Measurements from ENCODE around the gene PTCRA. TPM values are rescaled to one million over a fixed set of nuclear protein-coding genes. Genes with fewer than 3 reads are reported as not detected.
A peak's percentile ranks its signal among the peaks of the same experiment; 100 is the strongest.
"Not testable (repeated sequence)": the region's sequence is repeated elsewhere in the genome, so short reads cannot be mapped to it uniquely, and the experiment has no call there.

Gene PTCRA, protein sequence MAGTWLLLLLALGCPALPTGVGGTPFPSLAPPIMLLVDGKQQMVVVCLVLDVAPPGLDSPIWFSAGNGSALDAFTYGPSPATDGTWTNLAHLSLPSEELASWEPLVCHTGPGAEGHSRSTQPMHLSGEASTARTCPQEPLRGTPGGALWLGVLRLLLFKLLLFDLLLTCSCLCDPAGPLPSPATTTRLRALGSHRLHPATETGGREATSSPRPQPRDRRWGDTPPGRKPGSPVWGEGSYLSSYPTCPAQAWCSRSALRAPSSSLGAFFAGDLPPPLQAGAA
- under 1 TPM in 1 of 2 donors, not detected in 1; 0.50 TPM for total RNA-seq
- polyA plus RNA-seq (ENCODE audit: insufficient read length in 2 of 2), result under 1 TPM in 1 of 2 donors, not detected in 1; 0.29 TPM
- long read RNA-seq, donor 1, result 0 reads
- long read RNA-seq, donor 2, result 0 reads
- long read RNA-seq, donor 3, result 0 reads
- long read RNA-seq, donor 4, result 0 reads

DNA sequence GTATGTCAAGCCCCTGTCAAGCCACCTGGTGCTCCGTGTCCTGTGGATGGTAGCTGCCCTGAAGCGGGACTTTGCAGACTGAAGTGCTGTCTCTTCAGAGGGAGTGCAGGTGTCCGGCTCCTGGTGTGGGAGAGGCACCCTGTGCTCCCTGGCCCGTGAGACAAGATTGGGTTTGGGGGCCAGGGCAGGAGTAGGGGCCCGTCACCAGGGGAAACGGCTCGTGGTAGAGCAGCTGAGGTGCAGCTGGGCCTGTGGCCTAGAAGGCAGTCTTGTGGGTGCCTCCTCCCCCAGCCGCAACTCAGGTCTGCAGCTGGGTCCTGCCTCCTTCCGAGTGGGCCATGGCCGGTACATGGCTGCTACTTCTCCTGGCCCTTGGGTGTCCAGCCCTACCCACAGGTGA is at the start of gene PTCRA:
TSS of gene PTCRA (plus strand) at position 322 of the 400 bp plus-strand sequence. CDS start at position 339, 17 bp downstream.
- Histone ChIP-seq H3K9me3 (ENCODE audit: control insufficient read depth, insufficient read depth, low read length) (no peaks in the 10 kb centered on the region), H3K36me3 (ENCODE audit: control insufficient read depth, insufficient read depth, low read length) (no peaks in the 10 kb centered on the region), H3K27me3 (ENCODE audit: control insufficient read depth, insufficient read depth, low read length) (no peaks in the 10 kb centered on the region), H3K4me1 (ENCODE audit: control insufficient read depth, insufficient read depth, low read length) (peaks cover 11% of the 10 kb centered on the region), H3K27ac (ENCODE audit: low read depth, low read length) (no peak within 1 kb of the TSS), H3K4me3 (ENCODE audit: low read depth, low read length) (no peak within 1 kb of the TSS)
- no peak for DNase-seq (ENCODE audit: low read depth in 4 of 6, low spot score in 6 of 6)
- 84% methylated on average over 10 of the region's 10 CpGs for WGBS (ENCODE audit: insufficient coverage)

DNA sequence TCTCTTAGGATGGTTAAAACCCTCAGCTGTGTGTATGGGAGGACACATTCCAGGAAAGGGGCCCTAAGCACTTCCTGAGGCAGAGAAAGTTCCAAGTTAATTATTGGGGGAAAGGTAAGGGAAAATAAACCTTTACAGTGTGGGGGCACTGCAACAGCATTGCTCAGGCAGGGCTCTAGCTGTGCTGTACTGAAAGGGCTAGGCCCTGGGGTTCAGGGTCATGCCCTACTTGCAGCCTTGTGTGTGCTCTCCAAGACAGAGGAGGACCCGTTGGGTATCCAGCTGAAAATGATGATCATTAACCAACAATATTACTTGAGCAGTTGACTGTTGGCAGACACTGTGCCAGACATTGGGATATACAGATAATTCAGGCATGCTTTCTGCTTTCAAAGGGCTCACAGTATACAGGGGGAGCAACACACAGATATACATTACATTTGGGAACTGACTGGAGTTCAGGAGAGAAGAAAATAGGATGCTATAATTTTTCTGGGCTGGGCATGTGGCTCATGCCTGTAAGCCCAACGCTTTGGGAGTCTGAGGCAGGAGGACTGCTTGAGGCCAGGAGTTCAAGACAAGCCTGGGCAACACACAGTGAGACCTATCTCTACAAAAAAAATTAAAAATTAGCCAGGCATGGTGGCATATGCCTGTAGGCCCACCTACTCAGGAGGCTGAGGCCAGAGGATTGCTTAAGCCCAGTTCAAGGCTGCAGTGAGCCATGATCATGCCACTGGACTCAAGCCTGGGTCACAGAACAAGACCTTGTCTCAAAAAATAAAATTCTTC is 45.5 kb upstream of the PTCRA start:
- no peaks in the 10 kb centered on the region for H3K4me1 ChIP-seq (ENCODE audit: control insufficient read depth, insufficient read depth, low read length)
- WGBS (ENCODE audit: insufficient coverage), result no CpG with 5 or more reads among the region's 2 CpGs
- H3K4me3 ChIP-seq (ENCODE audit: low read depth, low read length), result no peak overlapping the region
- no peaks in the 10 kb centered on the region for H3K9me3 ChIP-seq (ENCODE audit: control insufficient read depth, insufficient read depth, low read length)
- H3K27me3 ChIP-seq (ENCODE audit: control insufficient read depth, insufficient read depth, low read length), result no peaks in the 10 kb centered on the region
- H3K27ac ChIP-seq (ENCODE audit: low read depth, low read length), result no peak overlapping the region
- peaks cover 14% of the 10 kb centered on the region for H3K36me3 ChIP-seq (ENCODE audit: control insufficient read depth, insufficient read depth, low read length)
- DNase-seq (ENCODE audit: low read depth in 4 of 6, low spot score in 6 of 6), result no peak

DNA sequence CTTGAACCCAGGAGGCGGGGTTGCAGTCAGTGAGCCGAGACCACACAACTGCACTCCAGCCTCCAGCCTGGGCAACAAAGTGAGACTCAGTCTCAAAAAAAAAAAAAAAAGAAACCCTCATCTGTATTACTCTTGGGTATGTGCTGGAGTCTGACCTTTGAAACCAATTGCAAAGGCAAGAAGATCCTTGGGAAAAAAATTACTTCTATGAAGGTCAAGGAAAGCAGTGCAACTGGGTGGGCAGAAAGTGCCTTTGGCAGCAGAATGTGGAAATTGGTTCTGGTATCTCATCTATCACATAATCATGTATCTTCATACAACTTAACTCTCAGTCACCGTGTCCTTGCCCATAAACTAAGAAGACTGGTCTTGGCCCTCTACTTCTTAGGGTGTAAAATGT is 44.1 kb upstream of the PTCRA start:
- peaks cover 1% of the 10 kb centered on the region for H3K4me1 ChIP-seq (ENCODE audit: control insufficient read depth, insufficient read depth, low read length)
- no peak for DNase-seq (ENCODE audit: low read depth in 4 of 6, low spot score in 6 of 6)
- H3K36me3 ChIP-seq (ENCODE audit: control insufficient read depth, insufficient read depth, low read length), result peaks cover 9% of the 10 kb centered on the region
- H3K9me3 ChIP-seq (ENCODE audit: control insufficient read depth, insufficient read depth, low read length), result no peaks in the 10 kb centered on the region
- no peak overlapping the region for H3K4me3 ChIP-seq (ENCODE audit: low read depth, low read length)
- no peaks in the 10 kb centered on the region for H3K27me3 ChIP-seq (ENCODE audit: control insufficient read depth, insufficient read depth, low read length)
- no peak overlapping the region for H3K27ac ChIP-seq (ENCODE audit: low read depth, low read length)
- no CpG with 5 or more reads among the region's 3 CpGs for WGBS (ENCODE audit: insufficient coverage)

DNA sequence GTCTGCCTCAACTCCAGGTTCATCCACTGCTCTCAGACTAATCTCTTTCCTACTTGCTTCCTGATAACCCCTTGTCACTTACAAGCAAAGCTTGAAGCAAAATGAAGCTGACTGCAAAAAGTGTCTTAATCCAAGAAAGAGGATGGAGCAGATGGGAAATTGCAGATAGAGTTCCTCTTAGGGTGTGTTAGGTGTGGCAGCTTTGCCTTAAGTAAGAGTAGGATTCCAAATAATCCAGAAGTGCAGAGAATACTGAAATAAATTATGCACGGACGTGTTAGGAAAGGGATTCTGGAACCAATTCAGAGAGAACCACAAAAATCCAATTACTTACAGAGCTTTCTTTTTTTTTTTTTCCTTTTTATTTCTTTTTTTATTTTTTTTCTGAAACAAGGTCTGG is 42.5 kb upstream of the PTCRA start:
- WGBS (ENCODE audit: insufficient coverage), result no CpG with 5 or more reads among the region's 2 CpGs
- no peak for DNase-seq (ENCODE audit: low read depth in 4 of 6, low spot score in 6 of 6)
- H3K36me3 ChIP-seq (ENCODE audit: control insufficient read depth, insufficient read depth, low read length), result peaks cover 9% of the 10 kb centered on the region
- H3K9me3 ChIP-seq (ENCODE audit: control insufficient read depth, insufficient read depth, low read length), result no peaks in the 10 kb centered on the region
- no peaks in the 10 kb centered on the region for H3K27me3 ChIP-seq (ENCODE audit: control insufficient read depth, insufficient read depth, low read length)
- H3K4me3 ChIP-seq (ENCODE audit: low read depth, low read length), result no peak overlapping the region
- peaks cover 6% of the 10 kb centered on the region for H3K4me1 ChIP-seq (ENCODE audit: control insufficient read depth, insufficient read depth, low read length)
- no peak overlapping the region for H3K27ac ChIP-seq (ENCODE audit: low read depth, low read length)

DNA sequence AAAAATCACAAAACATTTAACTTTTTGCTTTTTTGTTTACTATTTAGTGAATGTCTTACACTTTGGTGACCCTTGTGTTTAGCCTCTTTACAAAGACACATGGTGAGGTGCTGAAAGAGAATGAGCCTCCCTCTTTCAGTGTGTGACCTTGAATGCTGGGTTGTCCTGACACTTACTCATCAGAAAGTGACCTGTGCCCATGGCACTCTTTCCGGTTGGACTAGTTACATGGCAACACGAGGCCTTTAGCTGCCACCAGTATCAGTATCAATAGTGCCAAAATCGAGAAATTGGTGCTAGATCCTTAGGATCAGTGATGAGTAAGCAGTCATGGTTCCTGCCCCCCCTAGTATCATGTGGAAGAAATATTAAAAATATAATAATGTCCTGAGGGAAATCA is 38.2 kb upstream of the PTCRA start:
- peaks cover 10% of the 10 kb centered on the region for H3K36me3 ChIP-seq (ENCODE audit: control insufficient read depth, insufficient read depth, low read length)
- 71% methylated on average over 2 of the region's 3 CpGs for WGBS (ENCODE audit: insufficient coverage)

DNA sequence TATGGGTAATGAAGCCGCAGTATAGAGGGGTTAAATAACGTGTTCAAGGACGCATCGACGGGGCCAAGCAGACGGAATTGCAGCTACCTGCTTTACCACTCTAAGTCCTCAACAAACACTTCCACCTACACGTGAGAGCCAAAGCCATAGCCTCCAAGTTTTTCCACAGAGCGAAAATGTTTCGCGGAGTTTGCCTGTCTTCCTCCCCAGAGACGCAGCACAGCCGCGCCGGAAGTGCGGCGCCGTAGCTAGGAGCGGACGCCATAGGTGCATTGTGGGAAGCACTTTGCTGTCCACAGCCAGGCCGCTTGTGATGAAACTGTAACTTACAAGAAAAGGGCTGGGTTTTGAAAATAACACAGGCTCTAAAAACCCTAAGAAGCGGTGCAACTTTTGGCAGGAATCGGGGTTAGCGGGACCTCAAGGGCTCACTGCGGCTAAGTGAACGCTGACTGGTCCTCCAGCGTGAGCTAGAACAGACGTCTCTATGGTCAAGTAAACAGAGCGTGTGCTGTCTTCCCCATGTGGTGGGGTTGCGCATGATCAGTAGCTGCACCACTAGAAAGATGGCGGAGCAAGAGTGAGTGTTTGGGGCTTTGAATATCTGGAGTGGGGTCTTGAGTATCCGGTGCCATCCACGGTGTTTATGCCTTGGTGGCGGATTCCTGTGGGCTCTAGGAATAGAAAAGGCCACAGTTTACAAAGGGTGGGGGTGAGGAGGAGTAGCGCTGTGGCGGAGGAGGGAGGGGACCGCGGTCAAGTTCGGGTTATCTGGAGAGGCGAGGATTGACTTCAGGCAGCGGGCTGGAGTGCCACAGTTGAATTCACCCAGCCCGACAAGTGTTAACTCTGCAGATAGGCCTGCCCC is 36.2 kb upstream of the PTCRA start, which contains the start of gene RPL7L1:
TSS of gene RPL7L1 (plus strand) at position 245 of the 868 bp plus-strand sequence. CDS start at position 540, 295 bp downstream.
- H3K36me3 ChIP-seq (ENCODE audit: control insufficient read depth, insufficient read depth, low read length), result peaks cover 21% of the 10 kb centered on the region
- H3K9me3 ChIP-seq (ENCODE audit: control insufficient read depth, insufficient read depth, low read length), result no peaks in the 10 kb centered on the region
- H3K4me3 ChIP-seq (ENCODE audit: low read depth, low read length), result peak within 1 kb of the TSS; percentile 86
- H3K27me3 ChIP-seq (ENCODE audit: control insufficient read depth, insufficient read depth, low read length), result no peaks in the 10 kb centered on the region
- H3K4me1 ChIP-seq (ENCODE audit: control insufficient read depth, insufficient read depth, low read length), result peaks cover 27% of the 10 kb centered on the region
- DNase-seq (ENCODE audit: low read depth in 4 of 6, low spot score in 6 of 6), result peak; percentile 74 to 98 (median 90)
- WGBS (ENCODE audit: insufficient coverage), result under 1% methylated on average over 36 of the region's 41 CpGs
- peak within 1 kb of the TSS; percentile 90 for H3K27ac ChIP-seq (ENCODE audit: low read depth, low read length)

More for the DNA sequence above, 38.2 kb upstream of the PTCRA start:
- Histone ChIP-seq H3K27ac (ENCODE audit: low read depth, low read length) (no peak overlapping the region), H3K27me3 (ENCODE audit: control insufficient read depth, insufficient read depth, low read length) (no peaks in the 10 kb centered on the region), H3K9me3 (ENCODE audit: control insufficient read depth, insufficient read depth, low read length) (no peaks in the 10 kb centered on the region), H3K4me1 (ENCODE audit: control insufficient read depth, insufficient read depth, low read length) (peaks cover 27% of the 10 kb centered on the region), H3K4me3 (ENCODE audit: low read depth, low read length) (no peak overlapping the region)
- DNase-seq (ENCODE audit: low read depth in 4 of 6, low spot score in 6 of 6), result no peak

DNA sequence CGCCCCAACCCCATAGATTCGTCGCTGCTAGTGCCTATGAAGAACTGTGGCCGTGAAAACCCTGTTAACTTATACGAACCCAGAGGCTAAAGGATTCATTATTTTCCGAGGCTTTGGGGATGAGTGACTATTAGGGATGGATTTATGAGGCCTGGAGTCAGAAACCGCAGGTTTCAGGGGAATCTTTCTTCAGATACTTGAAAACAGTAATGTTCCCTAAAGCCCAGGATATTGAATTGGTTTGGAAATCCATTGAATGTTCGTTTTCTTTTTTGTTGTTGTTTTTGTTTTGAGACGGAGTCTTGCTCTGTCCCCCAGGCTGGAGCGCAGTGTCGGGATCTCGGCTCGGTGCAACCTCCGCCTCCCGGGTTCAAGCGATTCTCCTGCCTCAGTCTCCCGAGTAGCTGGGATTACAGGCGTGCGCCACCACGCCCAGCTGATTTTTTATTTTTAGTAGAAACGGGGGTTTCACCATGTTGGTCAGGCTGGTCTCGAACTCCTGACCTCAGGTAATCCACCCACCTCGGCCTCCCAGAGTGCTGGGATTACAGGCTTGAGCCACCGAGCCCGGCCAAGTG is 35.5 kb upstream of the PTCRA start:
- H3K27ac ChIP-seq (ENCODE audit: low read depth, low read length), result peak overlapping the region; percentile 90
- H3K36me3 ChIP-seq (ENCODE audit: control insufficient read depth, insufficient read depth, low read length), result peaks cover 28% of the 10 kb centered on the region
- H3K4me3 ChIP-seq (ENCODE audit: low read depth, low read length), result peak overlapping the region; percentile 86
- peaks cover 27% of the 10 kb centered on the region for H3K4me1 ChIP-seq (ENCODE audit: control insufficient read depth, insufficient read depth, low read length)
- H3K27me3 ChIP-seq (ENCODE audit: control insufficient read depth, insufficient read depth, low read length); DNase-seq (ENCODE audit: low read depth in 4 of 6, low spot score in 6 of 6); H3K9me3 ChIP-seq (ENCODE audit: control insufficient read depth, insufficient read depth, low read length): not testable (repeated sequence)
- 27% methylated on average over 13 of the region's 25 CpGs for WGBS (ENCODE audit: insufficient coverage)

DNA sequence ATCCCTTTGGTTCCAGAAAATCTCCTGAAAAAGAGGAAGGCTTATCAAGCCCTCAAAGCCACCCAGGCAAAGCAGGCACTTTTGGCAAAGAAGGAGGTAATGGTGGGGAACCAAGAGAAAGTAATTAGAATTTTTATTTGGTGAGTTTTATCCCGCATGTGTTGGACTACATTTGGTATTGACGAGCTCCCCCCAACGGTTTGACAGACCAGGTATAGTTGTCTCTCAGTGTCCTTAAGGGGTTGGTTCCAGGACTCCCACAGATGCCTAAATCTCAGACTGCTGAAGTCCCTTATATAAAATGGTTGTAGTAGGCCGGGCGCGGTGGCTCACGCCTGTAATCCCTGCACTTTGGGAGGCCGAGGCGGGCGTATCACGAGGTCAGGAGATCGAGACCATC is 35.0 kb upstream of the PTCRA start:
- H3K9me3 ChIP-seq (ENCODE audit: control insufficient read depth, insufficient read depth, low read length); H3K27ac ChIP-seq (ENCODE audit: low read depth, low read length); DNase-seq (ENCODE audit: low read depth in 4 of 6, low spot score in 6 of 6); H3K27me3 ChIP-seq (ENCODE audit: control insufficient read depth, insufficient read depth, low read length): not testable (repeated sequence)
- 84% methylated on average over 7 of the region's 12 CpGs for WGBS (ENCODE audit: insufficient coverage)
- Histone ChIP-seq H3K4me3 (ENCODE audit: low read depth, low read length) (peak overlapping the region; percentile 86), H3K4me1 (ENCODE audit: control insufficient read depth, insufficient read depth, low read length) (peaks cover 27% of the 10 kb centered on the region), H3K36me3 (ENCODE audit: control insufficient read depth, insufficient read depth, low read length) (peaks cover 33% of the 10 kb centered on the region)

DNA sequence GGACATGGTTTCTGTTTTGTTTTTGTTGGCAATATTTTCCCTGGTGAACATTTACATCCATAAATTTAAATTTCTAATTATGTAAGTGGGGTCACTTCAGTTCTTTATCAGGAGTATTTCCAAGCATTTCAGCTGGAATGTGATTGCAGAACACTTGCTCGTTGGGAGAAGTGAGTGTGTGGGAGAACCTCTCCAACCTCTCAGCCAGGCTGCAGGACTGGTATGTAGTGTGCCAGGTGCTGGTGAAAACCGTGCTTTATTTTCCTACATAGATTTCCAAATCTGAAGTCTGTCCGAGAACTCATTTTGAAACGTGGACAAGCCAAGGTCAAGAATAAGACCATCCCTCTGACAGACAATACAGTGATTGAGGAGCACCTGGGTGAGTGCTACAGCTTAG is 30.2 kb upstream of the PTCRA start:
- no peaks in the 10 kb centered on the region for H3K9me3 ChIP-seq (ENCODE audit: control insufficient read depth, insufficient read depth, low read length)
- peaks cover 42% of the 10 kb centered on the region for H3K36me3 ChIP-seq (ENCODE audit: control insufficient read depth, insufficient read depth, low read length)
- no peak for DNase-seq (ENCODE audit: low read depth in 4 of 6, low spot score in 6 of 6)
- H3K4me1 ChIP-seq (ENCODE audit: control insufficient read depth, insufficient read depth, low read length), result peaks cover 12% of the 10 kb centered on the region
- no peak overlapping the region for H3K27ac ChIP-seq (ENCODE audit: low read depth, low read length)
- no CpG with 5 or more reads among the region's 4 CpGs for WGBS (ENCODE audit: insufficient coverage)
- H3K27me3 ChIP-seq (ENCODE audit: control insufficient read depth, insufficient read depth, low read length), result no peaks in the 10 kb centered on the region
- no peak overlapping the region for H3K4me3 ChIP-seq (ENCODE audit: low read depth, low read length)

All from spinal cord (tissue), 10 donors.